Measurements from ENCODE around the gene PRPH2. TPM values are rescaled to one million over a fixed set of nuclear protein-coding genes. Genes with fewer than 3 reads are reported as not detected.
"Not testable (repeated sequence)": the region's sequence is repeated elsewhere in the genome, so short reads cannot be mapped to it uniquely, and the experiment has no call there.

The PRPH2 gene
- total RNA-seq, 2 experiments from 2014 or later, result not detected

- ChIA-PET CTCF (interaction anchor here (0.7 to 1.6 kb wide), 10 partner anchors 10 to 54 kb away, joined by 3 to 8 read pairs (median 3); no protein-coding TSS in a partner anchor), POLR2A (interaction anchor here (1.2 kb wide), 1 partner anchor 34 kb away, joined by 3 read pairs; no protein-coding TSS in a partner anchor)
- Mint-ChIP-seq H3K9me3 (no peaks in the 10 kb centered on the region), H3K27ac (peak overlapping the region; percentile 14), H3K27me3 (no peaks in the 10 kb centered on the region), H3K36me3 (ENCODE audit: low read depth) (peaks cover 66% of the 10 kb centered on the region), H3K4me3 (no peak overlapping the region), H3K4me1 (peaks cover 44% of the 10 kb centered on the region)
- no peak for DNase-seq
Measured at GRCh38 chr6:42692137-42692911, 30.1 kb downstream of the PRPH2 start.

- H3K4me3 Mint-ChIP-seq, result no peak overlapping the region
- H3K9me3 Mint-ChIP-seq, result no peaks in the 10 kb centered on the region
- CTCF ChIA-PET, result interaction anchor here (1.3 kb wide), 1 partner anchor 29 kb away, joined by 8 read pairs; no protein-coding TSS in a partner anchor
- no peak for DNase-seq
- H3K36me3 Mint-ChIP-seq (ENCODE audit: low read depth), result peaks cover 72% of the 10 kb centered on the region
- peak overlapping the region; percentile 71 for H3K27ac Mint-ChIP-seq
- H3K4me1 Mint-ChIP-seq, result peaks cover 44% of the 10 kb centered on the region
- POLR2A ChIA-PET, result no interaction called here
- H3K27me3 Mint-ChIP-seq, result no peaks in the 10 kb centered on the region
Measured at GRCh38 chr6:42690872-42691271, 31.5 kb downstream of the PRPH2 start.

- no peak overlapping the region for H3K4me3 Mint-ChIP-seq
- H3K27ac Mint-ChIP-seq, result peak overlapping the region; percentile 71
- ChIA-PET CTCF (interaction anchor here (1.2 kb wide), 1 partner anchor 26 kb away, joined by 3 read pairs; no protein-coding TSS in a partner anchor), POLR2A (no interaction called here)
- H3K27me3 Mint-ChIP-seq, result no peaks in the 10 kb centered on the region
- no peak for DNase-seq
- H3K4me1 Mint-ChIP-seq, result peaks cover 44% of the 10 kb centered on the region
- no peaks in the 10 kb centered on the region for H3K9me3 Mint-ChIP-seq
- peaks cover 76% of the 10 kb centered on the region for H3K36me3 Mint-ChIP-seq (ENCODE audit: low read depth)
Measured at GRCh38 chr6:42690151-42690702, 32.2 kb downstream of the PRPH2 start.

GRCh38 chr6:42689371-42689770 lies 33.0 kb downstream of the PRPH2 start:
- H3K4me1 Mint-ChIP-seq, result peaks cover 36% of the 10 kb centered on the region
- CTCF ChIA-PET, result interaction anchor here (0.5 to 1.6 kb wide), 4 partner anchors 25 to 456 kb away, joined by 3 to 4 read pairs (median 3); no protein-coding TSS in a partner anchor
- POLR2A ChIA-PET, result no interaction called here
- DNase-seq, result no peak
- no peak overlapping the region for H3K4me3 Mint-ChIP-seq
- H3K27me3 Mint-ChIP-seq, result no peaks in the 10 kb centered on the region
- H3K9me3 Mint-ChIP-seq, result no peaks in the 10 kb centered on the region
- peaks cover 77% of the 10 kb centered on the region for H3K36me3 Mint-ChIP-seq (ENCODE audit: low read depth)
- no peak overlapping the region for H3K27ac Mint-ChIP-seq

GRCh38 chr6:42688281-42688680 lies 34.1 kb downstream of the PRPH2 start:
- no peak overlapping the region for H3K4me3 Mint-ChIP-seq
- no peaks in the 10 kb centered on the region for H3K27me3 Mint-ChIP-seq
- H3K36me3 Mint-ChIP-seq (ENCODE audit: low read depth), result peaks cover 74% of the 10 kb centered on the region
- ChIA-PET POLR2A (no interaction called here), CTCF (interaction anchor here (0.6 to 2.2 kb wide), 5 partner anchors 9 to 197 kb away, joined by 3 to 6 read pairs (median 4); no protein-coding TSS in a partner anchor)
- DNase-seq, result no peak
- H3K4me1 Mint-ChIP-seq, result peaks cover 25% of the 10 kb centered on the region
- H3K9me3 Mint-ChIP-seq, result no peaks in the 10 kb centered on the region
- H3K27ac Mint-ChIP-seq, result no peak overlapping the region

- CTCF ChIA-PET, result interaction anchor here (0.8 kb wide), 1 partner anchor 14 kb away, joined by 3 read pairs; no protein-coding TSS in a partner anchor
- Mint-ChIP-seq H3K27me3 (no peaks in the 10 kb centered on the region), H3K9me3 (no peaks in the 10 kb centered on the region), H3K4me1 (no peaks in the 10 kb centered on the region), H3K27ac (no peak overlapping the region), H3K4me3 (no peak overlapping the region), H3K36me3 (ENCODE audit: low read depth) (peaks cover 63% of the 10 kb centered on the region)
- no peak for DNase-seq
- POLR2A ChIA-PET, result no interaction called here
Measured at GRCh38 chr6:42679358-42679757, 43.0 kb downstream of the PRPH2 start.

- POLR2A ChIA-PET, result interaction anchor here (0.7 kb wide), 1 partner anchor 126 kb away, joined by 3 read pairs; no protein-coding TSS in a partner anchor
- H3K4me1 Mint-ChIP-seq, result no peaks in the 10 kb centered on the region
- H3K9me3 Mint-ChIP-seq, result no peaks in the 10 kb centered on the region
- H3K27me3 Mint-ChIP-seq, result no peaks in the 10 kb centered on the region
- CTCF ChIA-PET, result interaction anchor here (0.6 to 1.4 kb wide), 3 partner anchors 11 to 202 kb away, joined by 3 to 5 read pairs (median 4); no protein-coding TSS in a partner anchor
- peaks cover 68% of the 10 kb centered on the region for H3K36me3 Mint-ChIP-seq (ENCODE audit: low read depth)
- DNase-seq, result no peak
- no peak overlapping the region for H3K4me3 Mint-ChIP-seq
- no peak overlapping the region for H3K27ac Mint-ChIP-seq
Measured at GRCh38 chr6:42674780-42675179, 47.6 kb downstream of the PRPH2 start.

GRCh38 chr6:42674368-42674767 lies 48.0 kb downstream of the PRPH2 start:
- H3K27ac Mint-ChIP-seq, H3K4me1 Mint-ChIP-seq, H3K9me3 Mint-ChIP-seq, H3K27me3 Mint-ChIP-seq, DNase-seq, H3K4me3 Mint-ChIP-seq: not testable (repeated sequence)
- ChIA-PET POLR2A (interaction anchor here (0.7 kb wide), 1 partner anchor 127 kb away, joined by 3 read pairs; no protein-coding TSS in a partner anchor), CTCF (interaction anchor here (1.4 kb wide), 1 partner anchor 11 kb away, joined by 5 read pairs; no protein-coding TSS in a partner anchor)
- H3K36me3 Mint-ChIP-seq (ENCODE audit: low read depth), result peaks cover 68% of the 10 kb centered on the region

GRCh38 chr6:42664718-42665117 lies 57.7 kb downstream of the PRPH2 start:
- no peak overlapping the region for H3K4me3 Mint-ChIP-seq
- no peak for DNase-seq
- no peaks in the 10 kb centered on the region for H3K9me3 Mint-ChIP-seq
- POLR2A ChIA-PET, result no interaction called here
- CTCF ChIA-PET, result interaction anchor here (0.6 to 1.9 kb wide), 6 partner anchors 12 to 81 kb away, joined by 3 to 12 read pairs (median 4); partner anchors contain the start of gene TBCC
- no peak overlapping the region for H3K27ac Mint-ChIP-seq
- peaks cover 37% of the 10 kb centered on the region for H3K36me3 Mint-ChIP-seq (ENCODE audit: low read depth)
- H3K27me3 Mint-ChIP-seq, result no peaks in the 10 kb centered on the region
- H3K4me1 Mint-ChIP-seq, result no peaks in the 10 kb centered on the region

GRCh38 chr6:42661540-42662153 lies 60.8 kb downstream of the PRPH2 start:
- ChIA-PET POLR2A (no interaction called here), CTCF (interaction anchor here (0.6 to 1.7 kb wide), 14 partner anchors 8 to 218 kb away, joined by 3 to 8 read pairs (median 4); partner anchors contain the start of gene RPL7L1)
- H3K4me1 Mint-ChIP-seq, result no peaks in the 10 kb centered on the region
- H3K27me3 Mint-ChIP-seq, result no peaks in the 10 kb centered on the region
- H3K9me3 Mint-ChIP-seq, result no peaks in the 10 kb centered on the region
- H3K36me3 Mint-ChIP-seq (ENCODE audit: low read depth), result peaks cover 41% of the 10 kb centered on the region
- H3K4me3 Mint-ChIP-seq, result no peak overlapping the region
- peak; percentile 89 for DNase-seq
- no peak overlapping the region for H3K27ac Mint-ChIP-seq

GRCh38 chr6:42659806-42660205 lies 62.6 kb downstream of the PRPH2 start:
- POLR2A ChIA-PET, result no interaction called here
- Mint-ChIP-seq H3K27me3 (no peaks in the 10 kb centered on the region), H3K4me1 (no peaks in the 10 kb centered on the region), H3K9me3 (no peaks in the 10 kb centered on the region), H3K4me3 (no peak overlapping the region), H3K36me3 (ENCODE audit: low read depth) (peaks cover 37% of the 10 kb centered on the region), H3K27ac (no peak overlapping the region)
- CTCF ChIA-PET, result no interaction called here
- DNase-seq, result no peak

- CTCF ChIA-PET, result interaction anchor here (1.1 to 1.5 kb wide), 2 partner anchors 11 to 15 kb away, joined by 3 to 4 read pairs; no protein-coding TSS in a partner anchor
- H3K9me3 Mint-ChIP-seq, result no peaks in the 10 kb centered on the region
- peaks cover 36% of the 10 kb centered on the region for H3K36me3 Mint-ChIP-seq (ENCODE audit: low read depth)
- no peaks in the 10 kb centered on the region for H3K27me3 Mint-ChIP-seq
- no peak overlapping the region for H3K27ac Mint-ChIP-seq
- H3K4me3 Mint-ChIP-seq, result no peak overlapping the region
- POLR2A ChIA-PET, result no interaction called here
- no peaks in the 10 kb centered on the region for H3K4me1 Mint-ChIP-seq
- no peak for DNase-seq
Measured at GRCh38 chr6:42653851-42654250, 68.5 kb downstream of the PRPH2 start.
